CD14-positive monocyte (primary cell): ENCODE results near the gene CACNA1S. TPM values are rescaled to one million over a fixed set of nuclear protein-coding genes. Genes with fewer than 3 reads are reported as not detected.

ENCODE experiments used
- DNase-seq, 3 donors: peaks; one replicate each; pipeline ENCODE4 v3.0.0-alpha.2; 2011 to 2022
- H2AFZ ChIP-seq: 2 replicates; pipeline ENCODE4 v1.6.0; 2012; ENCODE audit warnings: mild to moderate bottlenecking, low read depth, low read length, inconsistent platforms; ENCODE audit not compliant: insufficient read depth, poor library complexity, severe bottlenecking
- H3K27ac ChIP-seq, 2 donors: 1 replicate in 1 of 2; 2 replicates in 1 of 2; pipeline ENCODE4 v1.5.1; 2012 to 2013; ENCODE audit warnings: low read length in 2 of 2, control low read depth in 1 of 2, inconsistent platforms in 1 of 2, low read depth in 1 of 2, mild to moderate bottlenecking in 1 of 2
- H3K27me3 ChIP-seq, 2 donors: one replicate each; pipeline versions ENCODE4 v1.6.0 to v1.6.1; 2011 to 2013; ENCODE audit warnings: low read length in 2 of 2; ENCODE audit not compliant: control insufficient read depth in 2 of 2, insufficient read depth in 2 of 2
- H3K36me3 ChIP-seq, 2 donors: replicated peaks in 1 of 2; 1 replicate in 1 of 2; 2 replicates in 1 of 2; pipeline versions ENCODE4 v1.5.1 to v1.6.1; 2012 to 2013; ENCODE audit warnings: low read length in 2 of 2, control low read depth in 1 of 2, inconsistent platforms in 1 of 2, mild to moderate bottlenecking in 1 of 2; ENCODE audit not compliant: insufficient read depth in 2 of 2, control insufficient read depth in 1 of 2
- H3K4me1 ChIP-seq, 2 donors: 1 replicate in 1 of 2; 2 replicates in 1 of 2; pipeline versions ENCODE4 v1.5.1 to v1.6.1; 2012 to 2013; ENCODE audit warnings: low read length in 2 of 2, control low read depth in 1 of 2, inconsistent platforms in 1 of 2, mild to moderate bottlenecking in 1 of 2, moderate library complexity in 1 of 2; ENCODE audit not compliant: insufficient read depth in 2 of 2, control insufficient read depth in 1 of 2
- H3K4me2 ChIP-seq: replicated peaks from 2 replicates; pipeline ENCODE3; 2012; ENCODE audit warnings: low read length, moderate library complexity, mild to moderate bottlenecking; ENCODE audit not compliant: poor library complexity, severe bottlenecking; ENCODE audit errors: extremely low read depth
- H3K4me3 ChIP-seq, 3 experiments: fragments of 200-600 bp in 1 of 3; sonication (generic) in 1 of 3; replicated peaks in 1 of 3; 1 replicate in 2 of 3; 2 replicates in 1 of 3; pipeline ENCODE4 v1.5.1; 2011 to 2013; ENCODE audit warnings: low read length in 3 of 3, mild to moderate bottlenecking in 3 of 3, control low read depth in 2 of 3, low read depth in 2 of 3, inconsistent platforms in 1 of 3, moderate library complexity in 1 of 3
- H3K79me2 ChIP-seq: 2 replicates; pipeline ENCODE4 v1.6.0; 2012; ENCODE audit warnings: mild to moderate bottlenecking, control low read depth, inconsistent platforms, low read length, moderate library complexity; ENCODE audit not compliant: insufficient read depth
- H3K9ac ChIP-seq: 2 replicates; pipeline ENCODE4 v1.6.0; 2017; ENCODE audit warnings: low read length, mild to moderate bottlenecking; ENCODE audit not compliant: insufficient read depth, poor library complexity, severe bottlenecking
- H3K9me3 ChIP-seq, 2 donors: replicated peaks in 1 of 2; 1 replicate in 1 of 2; 2 replicates in 1 of 2; pipeline versions ENCODE4 v1.5.1 to v1.6.1; 2012 to 2013; ENCODE audit warnings: low read length in 2 of 2, control low read depth in 1 of 2; ENCODE audit not compliant: control insufficient read depth in 1 of 2, insufficient read depth in 1 of 2
- H4K20me1 ChIP-seq: 2 replicates; pipeline ENCODE4 v1.6.0; 2012; ENCODE audit warnings: mild to moderate bottlenecking, low read length, control low read depth, moderate library complexity; ENCODE audit not compliant: insufficient read depth
- H3K27ac Mint-ChIP-seq, 7 donors: one replicate each; pipeline ENCODE4 v1.8.0; 2020; ENCODE audit warnings: mild to moderate bottlenecking in 7 of 7, mixed read lengths in 7 of 7, moderate library complexity in 6 of 7, inconsistent platforms in 2 of 7
- H3K27me3 Mint-ChIP-seq, 3 donors: one replicate each; pipeline ENCODE4 v1.8.0; 2021 to 2022; ENCODE audit warnings: low read depth in 3 of 3, mild to moderate bottlenecking in 3 of 3, mixed read lengths in 3 of 3, moderate library complexity in 3 of 3, inconsistent platforms in 1 of 3
- H3K36me3 Mint-ChIP-seq, 2 donors: one replicate each; pipeline ENCODE4 v1.8.0; 2020; ENCODE audit warnings: mixed read lengths in 2 of 2, inconsistent platforms in 1 of 2, mild to moderate bottlenecking in 1 of 2
- H3K4me1 Mint-ChIP-seq: one replicate; pipeline ENCODE4 v1.8.0; 2020; ENCODE audit warnings: mild to moderate bottlenecking, mixed read lengths
- H3K4me3 Mint-ChIP-seq, 2 donors: one replicate each; pipeline ENCODE4 v1.8.0; 2020; ENCODE audit warnings: mild to moderate bottlenecking in 2 of 2, mixed read lengths in 2 of 2, moderate library complexity in 1 of 2
- H3K9me3 Mint-ChIP-seq, 7 donors: one replicate each; pipeline ENCODE4 v1.8.0; 2020 to 2022; ENCODE audit warnings: mixed read lengths in 7 of 7, mild to moderate bottlenecking in 6 of 7, moderate library complexity in 6 of 7, inconsistent platforms in 2 of 7
- CTCF ChIP-seq: fragments of 200-600 bp; IDR thresholded peaks from one replicate; pipeline ENCODE4 v1.8.0; 2022; ENCODE audit warnings: antibody characterized with exemption, mild to moderate bottlenecking
- WGBS: methylation state at CpG from one replicate; pipeline ENCODE4 v1.1.5; 2013; ENCODE audit warnings: missing lambda C conversion rate; ENCODE audit not compliant: insufficient coverage; 5-methylcytosine and 5-hydroxymethylcytosine counted together
- intact Hi-C, 2 donors: fragments of 100-400 bp; cut with micrococcal nuclease; formaldehyde crosslinking; loops; one replicate each; pipeline versions ENCODE4 v1.15.0 to v1.15.1; 2023
- polyA plus RNA-seq, 3 donors: library from polyadenylated mRNA; depleted of rRNA in 1 of 3; unstranded in 2 of 3; stranded (reverse) in 1 of 3; fragments of 300-500 nt in 2 of 3; fragments of >200 nt in 1 of 3; fragmentation: Illumina TruSeq in 2 of 3; gene quantifications; 1 replicate in 2 of 3; 2 replicates in 1 of 3; pipeline ENCODE4 v1.2.3, GENCODE V29; 2012 to 2021

The CACNA1S gene
- polyA plus RNA-seq, 3 donors: not detected

GRCh38 chr1:201011616-201012015, 100.6 kb downstream of the CACNA1S start:
- Histone ChIP-seq H3K36me3 (peaks cover 3 to 29% of the 10 kb centered on the region in 2 donors), H3K79me2 (peaks cover 65% of the 10 kb centered on the region), H3K4me2 (no peak overlapping the region), H3K9me3 (no peaks in the 10 kb centered on the region), H4K20me1 (peaks cover 94% of the 10 kb centered on the region), H3K27me3 (no peaks in the 10 kb centered on the region), H3K9ac (no peak overlapping the region), H3K4me1 (peaks cover 44 to 45% of the 10 kb centered on the region in 2 donors), H3K4me3 (no peak overlapping the region), H2AFZ (no peak overlapping the region), H3K27ac (no peak overlapping the region)
- Mint-ChIP-seq H3K36me3 (peaks cover 14 to 20% of the 10 kb centered on the region in 2 donors), H3K4me3 (peak overlapping the region in 1 of 2 donors; percentile 30), H3K27me3 (peaks cover 1 to 12% (median 3%) of the 10 kb centered on the region in 3 donors), H3K4me1 (peaks cover 50% of the 10 kb centered on the region), H3K9me3 (no peaks in the 10 kb centered on the region), H3K27ac (peak overlapping the region in 2 of 7 donors; percentile 39 to 51)
- intact Hi-C loops: no loop called here
- no peak for DNase-seq
- WGBS: 100% methylated on average over 2 of the region's 3 CpGs
- no peak for TF ChIP-seq CTCF

GRCh38 chr1:201009962-201010645, 102.1 kb downstream of the CACNA1S start:
- H3K4me1 Mint-ChIP-seq: peaks cover 35% of the 10 kb centered on the region

More at GRCh38 chr1:201009962-201010645, 102.1 kb downstream of the CACNA1S start:
- H3K36me3 ChIP-seq: peaks cover 12 to 44% of the 10 kb centered on the region in 2 donors
- no peak overlapping the region for H3K27ac ChIP-seq
- H3K4me3 ChIP-seq: no peak overlapping the region
- peak overlapping the region in 1 of 7 donors; percentile 21 for H3K27ac Mint-ChIP-seq
- peaks cover 93% of the 10 kb centered on the region for H4K20me1 ChIP-seq
- WGBS: 98% methylated on average over 6 of the region's 11 CpGs
- H3K27me3 ChIP-seq: no peaks in the 10 kb centered on the region
- H3K36me3 Mint-ChIP-seq: peaks cover 20 to 24% of the 10 kb centered on the region in 2 donors
- no peaks in the 10 kb centered on the region for H3K9me3 Mint-ChIP-seq
- no peak overlapping the region for H3K4me2 ChIP-seq
- H3K4me1 ChIP-seq: peaks cover 29 to 30% of the 10 kb centered on the region in 2 donors
- peaks cover 1 to 8% (median 3%) of the 10 kb centered on the region in 3 donors for H3K27me3 Mint-ChIP-seq
- H3K9me3 ChIP-seq: no peaks in the 10 kb centered on the region
- H3K4me3 Mint-ChIP-seq: no peak overlapping the region
- intact Hi-C loops: no loop called here
- no peak overlapping the region for H3K9ac ChIP-seq
- H2AFZ ChIP-seq: no peak overlapping the region
- H3K79me2 ChIP-seq: peaks cover 59% of the 10 kb centered on the region
- TF ChIP-seq CTCF: no peak
- no peak for DNase-seq
